Fibroblast of mammary gland (primary cell): ENCODE results near the gene AMBRA1.

ENCODE experiments used
- DNase-seq: peaks from one replicate; pipeline ENCODE4 v3.0.0-alpha.2; 2010; ENCODE audit warnings: low read depth
- H3K4me3 ChIP-seq: 2 replicates; pipeline ENCODE4 v1.5.1; 2011; ENCODE audit warnings: low read depth, mild to moderate bottlenecking, low read length, moderate library complexity; ENCODE audit not compliant: control insufficient read depth
- TF ChIP-seq, protein P1 (sequence below): conservative IDR thresholded peaks from 2 replicates; pipeline ENCODE4 v1.5.1; 2011; ENCODE audit warnings: low read depth, low read length, inconsistent platforms; ENCODE audit not compliant: control insufficient read depth, insufficient read depth

The AMBRA1 gene

DNA sequence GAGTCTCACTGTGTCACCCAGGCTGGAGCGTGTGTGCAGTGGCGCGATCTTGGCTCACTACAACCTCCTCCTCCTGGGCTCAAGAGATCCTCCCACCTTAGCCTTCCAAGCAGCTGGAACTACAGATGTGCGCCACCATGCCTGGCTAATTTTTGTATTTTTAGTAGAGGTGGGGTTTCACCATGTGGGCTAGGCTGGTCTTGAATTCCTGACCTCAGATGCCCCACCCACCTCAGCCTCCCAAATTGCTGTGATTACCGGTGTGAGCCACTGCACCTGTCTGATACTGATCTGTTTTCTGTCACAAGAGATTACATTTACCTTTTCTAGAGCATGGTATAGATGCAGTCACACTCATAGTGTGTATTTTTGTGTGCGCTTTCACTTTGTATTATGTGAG, 35.1 kb upstream of the AMBRA1 start:
- no peak overlapping the region for H3K4me3 ChIP-seq
- DNase-seq = no peak
- TF ChIP-seq, protein P1, sequence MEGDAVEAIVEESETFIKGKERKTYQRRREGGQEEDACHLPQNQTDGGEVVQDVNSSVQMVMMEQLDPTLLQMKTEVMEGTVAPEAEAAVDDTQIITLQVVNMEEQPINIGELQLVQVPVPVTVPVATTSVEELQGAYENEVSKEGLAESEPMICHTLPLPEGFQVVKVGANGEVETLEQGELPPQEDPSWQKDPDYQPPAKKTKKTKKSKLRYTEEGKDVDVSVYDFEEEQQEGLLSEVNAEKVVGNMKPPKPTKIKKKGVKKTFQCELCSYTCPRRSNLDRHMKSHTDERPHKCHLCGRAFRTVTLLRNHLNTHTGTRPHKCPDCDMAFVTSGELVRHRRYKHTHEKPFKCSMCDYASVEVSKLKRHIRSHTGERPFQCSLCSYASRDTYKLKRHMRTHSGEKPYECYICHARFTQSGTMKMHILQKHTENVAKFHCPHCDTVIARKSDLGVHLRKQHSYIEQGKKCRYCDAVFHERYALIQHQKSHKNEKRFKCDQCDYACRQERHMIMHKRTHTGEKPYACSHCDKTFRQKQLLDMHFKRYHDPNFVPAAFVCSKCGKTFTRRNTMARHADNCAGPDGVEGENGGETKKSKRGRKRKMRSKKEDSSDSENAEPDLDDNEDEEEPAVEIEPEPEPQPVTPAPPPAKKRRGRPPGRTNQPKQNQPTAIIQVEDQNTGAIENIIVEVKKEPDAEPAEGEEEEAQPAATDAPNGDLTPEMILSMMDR = no peak

DNA sequence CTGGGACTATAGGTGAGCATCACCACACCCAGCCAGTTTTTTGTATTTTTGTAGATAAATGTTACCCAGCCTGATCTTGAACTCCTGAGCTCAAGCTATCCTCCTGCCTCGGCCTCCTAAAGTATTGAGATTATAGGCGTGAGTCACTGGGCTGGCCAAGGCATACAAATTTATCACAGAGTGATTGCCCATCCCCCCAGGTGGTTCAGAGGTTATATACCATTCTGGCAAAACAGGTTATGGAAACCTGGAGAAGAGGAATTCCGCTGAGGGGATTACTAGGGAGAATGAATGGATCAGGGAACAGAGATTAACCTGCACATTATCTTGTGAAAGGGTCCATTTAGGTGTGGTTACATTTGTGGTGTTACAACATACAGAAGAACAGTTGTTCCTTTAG, 31.6 kb upstream of the AMBRA1 start:
- TF ChIP-seq, protein P1 = no peak
- H3K4me3 ChIP-seq = no peak overlapping the region
- DNase-seq = no peak

DNA sequence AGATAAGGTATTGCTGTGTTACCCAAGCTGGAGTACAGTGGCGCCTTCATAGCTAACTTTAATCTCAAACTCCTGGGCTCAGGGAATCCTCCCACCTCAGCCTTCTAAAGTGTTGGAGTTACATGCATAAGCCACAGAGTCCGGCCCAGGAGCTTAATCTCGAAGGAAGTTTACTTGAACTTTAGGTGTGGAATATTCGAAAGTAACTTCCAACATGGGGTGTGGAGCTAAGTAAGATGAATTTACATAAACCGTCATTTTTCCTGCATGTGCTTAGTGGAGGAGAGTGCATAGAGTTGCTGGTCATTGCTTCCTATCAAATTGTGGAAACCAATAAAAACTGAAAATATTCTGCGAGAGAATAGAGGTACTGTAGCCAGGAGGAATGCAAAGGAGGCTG, 25.0 kb upstream of the AMBRA1 start:
- DNase-seq = no peak
- TF ChIP-seq, protein P1 = no peak
- H3K4me3 ChIP-seq = peak overlapping the region; percentile 16

DNA sequence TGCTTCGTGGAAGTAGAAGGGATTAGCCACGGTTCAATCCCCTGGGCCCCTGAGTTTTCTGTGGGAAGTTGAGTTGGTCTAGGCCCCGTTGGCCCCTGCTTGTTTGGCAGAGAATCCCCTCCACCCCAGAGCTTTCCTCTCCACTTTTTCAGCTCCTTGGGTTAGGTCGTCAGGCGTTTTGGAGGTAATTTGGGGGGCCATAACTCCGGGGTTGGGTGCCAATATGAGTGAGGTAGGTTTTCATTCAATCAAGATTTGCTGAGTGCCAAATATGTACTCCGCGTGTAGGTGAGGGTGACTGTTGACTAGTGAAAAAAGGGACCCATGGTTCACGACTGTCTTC, 24.1 kb upstream of the AMBRA1 start:
- H3K4me3 ChIP-seq = peak overlapping the region; percentile 100
- TF ChIP-seq, protein P1 = no peak
- no peak for DNase-seq

DNA sequence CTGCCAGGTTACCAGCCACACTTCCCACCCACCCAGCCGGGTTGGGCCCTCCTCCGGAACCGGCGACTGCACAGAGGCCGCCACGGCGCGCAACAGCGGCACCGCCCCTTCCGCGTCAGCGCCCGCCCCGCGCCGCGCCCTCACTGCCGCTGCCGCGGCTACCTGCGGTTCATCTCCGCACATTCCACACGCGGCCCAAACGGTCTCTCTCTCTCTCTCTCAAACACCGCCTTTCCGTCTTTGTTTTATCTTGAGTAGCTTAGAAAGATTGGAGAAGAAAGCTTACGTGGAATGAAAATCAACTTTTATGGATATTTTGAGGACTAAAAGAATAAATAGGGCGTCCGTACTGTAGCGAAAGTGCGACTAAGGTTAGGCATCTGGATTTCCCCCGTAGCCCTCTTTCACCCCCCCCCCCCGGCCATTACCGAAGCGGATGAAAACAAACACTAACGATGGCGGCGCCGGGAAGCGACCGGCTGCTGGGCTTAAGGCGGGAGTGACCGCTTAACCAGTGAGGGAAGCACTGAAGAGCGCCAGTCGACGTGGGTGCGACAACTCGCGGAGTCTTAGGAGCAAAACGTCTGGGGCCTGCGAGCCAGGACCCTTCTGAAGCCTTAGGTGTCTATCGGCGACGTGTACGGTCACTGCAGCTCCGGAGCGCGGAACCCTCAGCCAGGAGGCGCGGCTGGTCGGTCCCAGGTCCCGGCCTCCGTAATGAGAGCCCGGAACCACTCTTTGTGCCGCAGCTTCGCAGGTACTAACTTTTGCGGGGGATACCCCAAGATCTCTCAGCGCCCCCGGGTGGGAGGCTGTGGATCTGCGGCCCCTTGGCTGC, 23.5 kb upstream of the AMBRA1 start, which contains the start of the genes ATG13 and HARBI1:
Gene ATG13 (plus strand): TSS at position 420 of the 838 bp plus-strand sequence. CDS start 26,739 bp downstream, outside the sequence.
Gene HARBI1 (minus strand): TSS at position 94 of the 838 bp plus-strand sequence. CDS start 990 bp downstream, outside the sequence.
- TF ChIP-seq, protein P1 = peak; percentile 71
- peak within 1 kb of the TSS; percentile 100 for H3K4me3 ChIP-seq
- DNase-seq = peak; percentile 80

DNA sequence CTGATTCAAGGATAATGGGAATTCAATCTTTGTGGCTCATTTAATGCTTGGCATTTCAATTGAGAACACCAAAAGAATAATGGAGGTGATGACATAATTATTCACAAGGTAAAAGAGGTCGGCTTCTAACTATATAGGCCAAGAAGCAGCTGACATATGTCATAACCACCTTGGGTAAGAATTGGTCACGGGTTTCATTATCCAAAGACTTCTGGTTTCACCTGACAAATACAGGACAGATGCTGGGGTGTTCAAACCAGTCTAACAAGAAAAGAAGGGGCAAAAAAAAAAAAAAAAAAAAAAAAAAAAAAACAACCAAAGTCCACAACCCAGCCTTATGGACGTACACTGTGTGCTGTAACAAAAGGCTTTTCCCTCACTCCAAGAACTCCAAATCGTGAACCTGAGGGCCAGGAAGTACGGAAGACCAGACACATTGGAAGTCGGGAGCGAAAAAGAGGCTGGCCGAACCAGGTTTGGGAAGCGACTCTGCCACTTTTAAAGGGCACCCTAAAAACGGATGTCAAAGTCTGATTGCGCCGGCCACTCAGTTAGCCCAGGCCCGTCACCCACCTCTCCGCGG, 22.8 kb upstream of the AMBRA1 start:
- peak overlapping the region; percentile 100 for H3K4me3 ChIP-seq
- TF ChIP-seq, protein P1 = no peak
- DNase-seq = no peak
